ENCODE measurements around the gene GXYLT2. TPM values are rescaled to one million over a fixed set of nuclear protein-coding genes. Genes with fewer than 3 reads are reported as not detected.

Gene GXYLT2
- total and polyA plus RNA-seq, 7 donors = 0.04 to 5.9 (median 0.84) TPM

- Histone ChIP-seq H3K36me3 (ENCODE audit: insufficient read depth in 1 of 2, low read depth in 1 of 2) (no peaks in the 10 kb centered on the region), H3K27ac (no peak overlapping the region), H3K4me3 (no peak overlapping the region), H3K27me3 (ENCODE audit: insufficient read depth in 3 of 3, low read length in 2 of 3) (no peaks in the 10 kb centered on the region), H3K4me1 (no peaks in the 10 kb centered on the region), H3K9me3 (no peaks in the 10 kb centered on the region)
- no peak for TF ChIP-seq CTCF (IDR thresholded peaks at IDR 0.05)
- ATAC-seq (no peak), DNase-seq (no peak)
- 54 to 61% (median 55%) methylated on average over 7 of the region's 7 CpGs for WGBS, 3 donors
- intact Hi-C loops (cut with DNase I) = no loop called here
Observed at GRCh38 chr3:72973031-72973723, 85.3 kb downstream of the GXYLT2 start.

DNA sequence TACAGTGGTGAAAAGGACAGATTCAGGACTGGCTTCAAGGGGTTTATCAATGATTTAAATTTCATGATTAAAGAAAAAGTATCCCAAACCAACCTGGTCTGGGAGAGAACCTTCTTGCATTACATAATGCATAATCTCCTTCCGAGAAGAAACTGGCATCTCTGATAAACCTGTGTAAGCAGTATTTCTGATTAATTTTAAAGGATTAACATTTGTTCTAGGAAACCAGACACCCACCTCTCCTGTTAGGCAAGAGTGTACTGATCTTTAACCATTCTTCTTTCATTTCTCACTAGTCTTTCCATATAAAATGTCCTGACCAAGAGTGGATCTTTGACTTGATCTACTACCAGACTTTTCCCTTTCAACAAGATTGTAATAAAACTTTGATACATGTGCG lies 85.9 kb downstream of the GXYLT2 start:
- WGBS, 3 donors = 89 to 94% (median 90%) methylated on average over 2 of the region's 2 CpGs
- H3K27me3 ChIP-seq (ENCODE audit: insufficient read depth in 3 of 3, low read length in 2 of 3) = no peaks in the 10 kb centered on the region
- TF ChIP-seq CTCF (IDR thresholded peaks at IDR 0.05) = no peak
- H3K9me3 ChIP-seq = no peaks in the 10 kb centered on the region
- intact Hi-C loops (cut with DNase I) = no loop called here
- H3K27ac ChIP-seq = no peak overlapping the region
- DNase-seq (no peak), ATAC-seq (no peak)
- H3K4me3 ChIP-seq = no peak overlapping the region
- no peaks in the 10 kb centered on the region for H3K36me3 ChIP-seq (ENCODE audit: insufficient read depth in 1 of 2, low read depth in 1 of 2)
- H3K4me1 ChIP-seq = no peaks in the 10 kb centered on the region

- DNase-seq (no peak), ATAC-seq (no peak)
- intact Hi-C loops (cut with DNase I) = no loop called here
- WGBS, 3 donors = 86 to 90% (median 90%) methylated on average over 4 of the region's 4 CpGs
- Histone ChIP-seq H3K4me1 (no peaks in the 10 kb centered on the region), H3K27ac (no peak overlapping the region), H3K27me3 (ENCODE audit: insufficient read depth in 3 of 3, low read length in 2 of 3) (no peaks in the 10 kb centered on the region), H3K4me3 (no peak overlapping the region), H3K36me3 (ENCODE audit: insufficient read depth in 1 of 2, low read depth in 1 of 2) (no peaks in the 10 kb centered on the region), H3K9me3 (no peaks in the 10 kb centered on the region)
- no peak for TF ChIP-seq CTCF (IDR thresholded peaks at IDR 0.05)
Observed at GRCh38 chr3:72974956-72975355, 87.1 kb downstream of the GXYLT2 start.

DNA sequence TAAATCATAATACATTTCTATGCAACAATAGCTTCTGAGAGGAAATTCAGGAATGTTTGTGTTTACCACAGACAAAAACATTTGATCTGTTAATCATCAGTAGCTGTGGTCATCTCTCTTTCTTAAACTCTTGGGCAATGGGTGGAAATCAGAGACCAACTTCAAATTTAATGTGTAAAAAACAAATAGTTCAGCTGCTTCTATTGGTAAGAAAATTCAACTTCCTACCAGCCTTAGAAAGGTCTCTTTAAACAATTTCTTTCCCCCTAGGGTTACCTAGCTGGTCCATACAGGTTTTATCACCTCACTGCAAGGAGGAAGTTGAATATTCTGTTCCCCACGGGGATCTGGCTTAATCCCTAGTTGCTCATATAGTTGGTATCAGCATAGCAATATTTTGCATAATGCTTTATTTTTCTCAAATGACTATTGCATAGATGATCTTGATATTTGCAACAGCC lies 88.5 kb downstream of the GXYLT2 start:
- no peaks in the 10 kb centered on the region for H3K27me3 ChIP-seq (ENCODE audit: insufficient read depth in 3 of 3, low read length in 2 of 3)
- H3K4me1 ChIP-seq = no peaks in the 10 kb centered on the region
- ATAC-seq = no peak
- no peaks in the 10 kb centered on the region for H3K36me3 ChIP-seq (ENCODE audit: insufficient read depth in 1 of 2, low read depth in 1 of 2)
- H3K4me3 ChIP-seq = no peak overlapping the region
- no peak for DNase-seq
- intact Hi-C loops (cut with DNase I) = no loop called here
- H3K9me3 ChIP-seq = no peaks in the 10 kb centered on the region
- H3K27ac ChIP-seq = no peak overlapping the region
- no peak for TF ChIP-seq CTCF (IDR thresholded peaks at IDR 0.05)
- 79 to 83% (median 80%) methylated on average over 1 of the region's 1 CpG for WGBS, 3 donors
